Measurements from ENCODE around the gene STIM2.

- no peak for TF ChIP-seq HDGF (IDR thresholded peaks at IDR 0.05; ENCODE audit: borderline replicate concordance)
- no peak for TF ChIP-seq BHLHE40 (IDR thresholded peaks at IDR 0.05; ENCODE audit: borderline replicate concordance)
- no peak for TF ChIP-seq ZNF384 (IDR thresholded peaks at IDR 0.05)
- no peak for TF ChIP-seq L3MBTL2 (conservative IDR thresholded peaks at IDR 0.05)
- no peak for TF ChIP-seq FOXA1 (IDR thresholded peaks at IDR 0.05)
- no peak for TF ChIP-seq FOXM1 (IDR thresholded peaks at IDR 0.05; ENCODE audit: borderline replicate concordance)
- TF ChIP-seq FOXK2 (IDR thresholded peaks at IDR 0.05), result no peak
- no peak for TF ChIP-seq SUZ12 (IDR thresholded peaks at IDR 0.05)
- TF ChIP-seq ELF4 (IDR thresholded peaks at IDR 0.05), result no peak
- no peak for TF ChIP-seq ARNT (IDR thresholded peaks at IDR 0.05)
Measured at GRCh38 chr4:26815706-26816105, 44.9 kb upstream of the STIM2 start.
